BE2C (cell line): ENCODE data around the gene NR1H2.

ENCODE experiments used
- DNase-seq: peaks from one replicate; pipeline ENCODE4 v3.0.0-alpha.2; 2020
- H3K27me3 ChIP-seq: fragments of 250-450 bp; sonication (Bioruptor Pico); 2 replicates; pipeline ENCODE4 v1.5.1; 2020; ENCODE audit warnings: mild to moderate bottlenecking
- H3K36me3 ChIP-seq: fragments of 250-450 bp; sonication (Bioruptor Pico); 2 replicates; pipeline ENCODE4 v1.5.1; 2020; ENCODE audit warnings: mild to moderate bottlenecking
- H3K4me1 ChIP-seq: fragments of 250-450 bp; sonication (Bioruptor Pico); 2 replicates; pipeline ENCODE4 v1.5.1; 2020
- H3K4me3 ChIP-seq: 2 replicates; pipeline ENCODE4 v1.5.1; 2011; ENCODE audit warnings: low read depth, low read length
- H3K9me3 ChIP-seq: fragments of 250-450 bp; sonication (Bioruptor Pico); 2 replicates; pipeline ENCODE4 v1.5.1; 2020
- CTCF ChIP-seq: IDR thresholded peaks from 2 replicates; pipeline ENCODE4 v1.5.1; 2012; ENCODE audit warnings: mild to moderate bottlenecking, low read depth, low read length

The NR1H2 gene

GRCh38 chr19:50409347-50409746, 33.1 kb downstream of the NR1H2 start:
- H3K9me3 ChIP-seq, result no peaks in the 10 kb centered on the region; the same call in 1 of the 2 replicates
- H3K36me3 ChIP-seq, result peaks cover 41% of the 10 kb centered on the region
- no peak for DNase-seq
- H3K4me3 ChIP-seq, result no peak overlapping the region
- no peaks in the 10 kb centered on the region for H3K27me3 ChIP-seq
- no peaks in the 10 kb centered on the region; the same call in 1 of the 2 replicates for H3K4me1 ChIP-seq
- no peak for TF ChIP-seq CTCF

GRCh38 chr19:50410109-50410508, 33.9 kb downstream of the NR1H2 start:
- H3K27me3 ChIP-seq, result no peaks in the 10 kb centered on the region
- H3K4me1 ChIP-seq, result no peaks in the 10 kb centered on the region; the same call in 1 of the 2 replicates
- no peak overlapping the region for H3K4me3 ChIP-seq
- no peaks in the 10 kb centered on the region; the same call in 1 of the 2 replicates for H3K9me3 ChIP-seq
- TF ChIP-seq CTCF, result no peak
- DNase-seq, result no peak
- peaks cover 38% of the 10 kb centered on the region for H3K36me3 ChIP-seq

GRCh38 chr19:50412419-50412818, 36.2 kb downstream of the NR1H2 start:
- H3K36me3 ChIP-seq, result peaks cover 28% of the 10 kb centered on the region

GRCh38 chr19:50413096-50413495, 36.8 kb downstream of the NR1H2 start:
- peaks cover 28% of the 10 kb centered on the region for H3K36me3 ChIP-seq
- no peak for DNase-seq
- no peaks in the 10 kb centered on the region for H3K27me3 ChIP-seq
- no peak overlapping the region for H3K4me3 ChIP-seq
- no peaks in the 10 kb centered on the region; the same call in 1 of the 2 replicates for H3K9me3 ChIP-seq
- no peak for TF ChIP-seq CTCF
- no peaks in the 10 kb centered on the region; the same call in 1 of the 2 replicates for H3K4me1 ChIP-seq

More at GRCh38 chr19:50412419-50412818, 36.2 kb downstream of the NR1H2 start:
- Histone ChIP-seq H3K4me1 (no peaks in the 10 kb centered on the region; the same call in 1 of the 2 replicates), H3K9me3 (no peaks in the 10 kb centered on the region; the same call in 1 of the 2 replicates), H3K27me3 (no peaks in the 10 kb centered on the region), H3K4me3 (no peak overlapping the region)
- no peak for DNase-seq
- TF ChIP-seq CTCF, result no peak

GRCh38 chr19:50413531-50413930, 37.3 kb downstream of the NR1H2 start:
- Histone ChIP-seq H3K27me3 (no peaks in the 10 kb centered on the region), H3K4me3 (no peak overlapping the region), H3K9me3 (no peaks in the 10 kb centered on the region; the same call in 1 of the 2 replicates), H3K36me3 (peaks cover 28% of the 10 kb centered on the region), H3K4me1 (no peaks in the 10 kb centered on the region; the same call in 1 of the 2 replicates)
- no peak for TF ChIP-seq CTCF
- no peak for DNase-seq

DNA sequence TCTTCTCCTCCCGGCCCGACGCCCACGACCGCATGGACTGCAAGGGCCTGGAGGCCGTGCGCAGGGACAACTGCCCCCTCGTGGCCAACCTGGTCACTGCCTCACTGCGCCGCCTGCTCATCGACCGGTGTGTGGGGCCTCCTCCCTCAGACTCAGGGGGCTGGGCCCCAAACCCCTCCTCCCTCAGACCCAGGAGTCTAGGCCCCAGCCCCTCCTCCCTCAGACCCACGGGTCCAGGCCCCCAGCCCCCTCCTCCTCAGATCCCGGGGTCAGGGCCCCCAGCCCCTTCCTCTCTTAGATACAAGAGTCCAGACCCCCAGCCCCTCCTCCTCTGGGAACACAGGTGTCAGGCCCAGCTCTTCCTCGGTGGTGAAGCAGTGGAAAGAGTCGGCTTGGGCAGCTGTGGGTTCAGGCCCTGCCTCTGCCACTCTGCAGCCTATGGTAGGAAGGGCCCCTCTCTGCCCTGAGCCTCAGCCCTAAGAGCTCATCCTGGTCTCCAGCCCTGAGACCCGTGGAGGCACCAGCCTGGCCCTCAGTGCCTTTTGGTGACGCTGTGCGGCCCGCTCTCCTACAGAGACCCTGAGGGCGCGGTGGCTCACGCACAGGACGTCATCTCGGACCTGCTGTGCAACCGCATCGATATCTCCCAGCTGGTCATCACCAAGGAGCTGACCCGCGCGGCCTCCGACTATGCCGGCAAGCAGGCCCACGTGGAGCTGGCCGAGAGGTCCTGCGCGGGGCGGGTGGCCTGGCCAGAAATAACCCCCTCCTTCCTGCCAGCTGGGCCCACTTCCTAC, 38.8 kb downstream of the NR1H2 start:
- peak; percentile 85 for DNase-seq
- no peaks in the 10 kb centered on the region for H3K27me3 ChIP-seq
- peaks cover 22% of the 10 kb centered on the region for H3K36me3 ChIP-seq
- H3K4me3 ChIP-seq, result no peak overlapping the region
- no peaks in the 10 kb centered on the region; the same call in 1 of the 2 replicates for H3K4me1 ChIP-seq
- TF ChIP-seq CTCF, result peak; percentile 79
- no peaks in the 10 kb centered on the region; the same call in 1 of the 2 replicates for H3K9me3 ChIP-seq
